GM21619 (cell line): ENCODE results near the gene FARSA.
"Not testable (repeated sequence)": the region's sequence is repeated elsewhere in the genome, so short reads cannot be mapped to it uniquely, and the experiment has no call there.

Source experiments
- ATAC-seq: cut with Tn5 transposase; IDR thresholded peaks from one replicate; pipeline ENCODE4 v1.9.1; 2021; ENCODE audit not compliant: unreplicated experiment

The FARSA gene

GRCh38 chr19:12954612-12954962, 21.1 kb upstream of the FARSA start:
- ATAC-seq = no peak

GRCh38 chr19:12953799-12954611, 20.5 kb upstream of the FARSA start:
- no peak for ATAC-seq

GRCh38 chr19:12953138-12953798, 19.8 kb upstream of the FARSA start:
- no peak for ATAC-seq

GRCh38 chr19:12952488-12953137, 19.1 kb upstream of the FARSA start:
- no peak for ATAC-seq

GRCh38 chr19:12952050-12952449, 18.5 kb upstream of the FARSA start:
- ATAC-seq = not testable (repeated sequence)

- ATAC-seq = no peak
Measured at GRCh38 chr19:12949363-12950283, 16.1 kb upstream of the FARSA start.

- no peak for ATAC-seq
Measured at GRCh38 chr19:12948612-12949362, 15.3 kb upstream of the FARSA start.

- ATAC-seq = no peak
Measured at GRCh38 chr19:12947702-12948611, 14.4 kb upstream of the FARSA start.

- ATAC-seq = no peak
Measured at GRCh38 chr19:12946731-12947496, 13.4 kb upstream of the FARSA start.

GRCh38 chr19:12946092-12946721, 12.7 kb upstream of the FARSA start:
- ATAC-seq = peak; percentile 35

- ATAC-seq = peak; percentile 68
Measured at GRCh38 chr19:12945479-12946091, 12.1 kb upstream of the FARSA start, which contains the start of gene RAD23A. Gene RAD23A, plus strand, starts transcription at chr19:12945862. Its CDS starts 87 bp downstream, at chr19:12945949.

GRCh38 chr19:12944104-12944674, 10.7 kb upstream of the FARSA start:
- ATAC-seq = no peak

- ATAC-seq = no peak
Measured at GRCh38 chr19:12943437-12944044, 10.0 kb upstream of the FARSA start.

GRCh38 chr19:12940897-12941296, 7.4 kb upstream of the FARSA start:
- no peak for ATAC-seq

- ATAC-seq = no peak
Measured at GRCh38 chr19:12939975-12940423, 6.5 kb upstream of the FARSA start.

- peak; percentile 4 for ATAC-seq
Measured at GRCh38 chr19:12938779-12939601, 5.5 kb upstream of the FARSA start.
